Measurements from ENCODE around the gene CORIN. TPM values are rescaled to one million over a fixed set of nuclear protein-coding genes. Genes with fewer than 3 reads are reported as not detected.

The CORIN gene
- total and polyA plus RNA-seq, 2 donors (not counting 3 experiments of a cell fraction or from before 2014, with no cell fraction given): 0.07 to 0.40 TPM

GRCh38 chr4:47719576-47719975 is 118.3 kb downstream of the CORIN start:
- intact Hi-C loops (cut with micrococcal nuclease) (loop anchor here (5.0 kb wide), 1 partner anchor 98 kb away; no protein-coding TSS in a partner anchor), dilution Hi-C loops (cut with MboI; ENCODE audit: extremely low pct_ligation_motif_present, low sequenced_read_pairs) (no loop called here)
- no peaks in the 10 kb centered on the region for H3K36me3 ChIP-seq (ENCODE audit: control insufficient read depth in 2 of 2, extremely low read depth in 1 of 2, insufficient read depth in 2 of 2, low read length in 2 of 2)
- no peaks in the 10 kb centered on the region for H3K79me2 ChIP-seq (ENCODE audit: control insufficient read depth, insufficient read depth, low read length)
- H3K4me2 ChIP-seq (ENCODE audit: insufficient read depth, low read length): no peak overlapping the region
- no peak for DNase-seq (ENCODE audit: low read depth, low spot score)
- TF ChIP-seq MYC (IDR thresholded peaks at IDR 0.05; ENCODE audit: low read depth, low read length): no peak
- no peaks in the 10 kb centered on the region for H4K20me1 ChIP-seq (replicated peaks; ENCODE audit: control insufficient read depth, extremely low read depth, insufficient read depth, low read length)
- CTCF ChIA-PET: interaction anchor here (0.7 to 1.2 kb wide), 2 partner anchors 9 to 55 kb away, joined by 3 read pairs; no protein-coding TSS in a partner anchor
- FAIRE-seq: no peak
- H3K4me3 ChIP-seq (replicated peaks in 1 of 3; ENCODE audit: insufficient read depth in 1 of 3, low read depth in 1 of 3, low read length in 3 of 3): no peak overlapping the region
- H3K9me1 ChIP-seq (replicated peaks; ENCODE audit: control insufficient read depth, extremely low read depth, insufficient read depth, low read length): no peaks in the 10 kb centered on the region
- peaks cover 14% of the 10 kb centered on the region in 2 experiments for H3K27me3 ChIP-seq (ENCODE audit: control insufficient read depth in 2 of 2, insufficient read depth in 2 of 2, low read length in 2 of 2)
- POLR2A ChIA-PET: no interaction called here
- H2AFZ ChIP-seq (ENCODE audit: low read depth, low read length): no peak overlapping the region
- no TSS peak for BruUV-seq (replicated peaks)
- no peak overlapping the region for H3K9ac ChIP-seq (replicated peaks; ENCODE audit: extremely low read depth, insufficient read depth, low read length)
- H3K4me1 ChIP-seq (ENCODE audit: control insufficient read depth, extremely low read depth, insufficient read depth, low read length): no peaks in the 10 kb centered on the region
- H3K9me3 ChIP-seq (replicated peaks; ENCODE audit: control insufficient read depth, insufficient read depth, low read length): no peaks in the 10 kb centered on the region
- no peak overlapping the region for H3K27ac ChIP-seq (ENCODE audit: insufficient read depth, low read depth, low read length)

- Histone ChIP-seq H2AFZ (ENCODE audit: low read depth, low read length) (no peak overlapping the region), H3K4me3 (replicated peaks in 1 of 3; ENCODE audit: insufficient read depth in 1 of 3, low read depth in 1 of 3, low read length in 3 of 3) (no peak overlapping the region), H3K27ac (ENCODE audit: insufficient read depth, low read depth, low read length) (no peak overlapping the region), H3K36me3 (ENCODE audit: control insufficient read depth in 2 of 2, extremely low read depth in 1 of 2, insufficient read depth in 2 of 2, low read length in 2 of 2) (no peaks in the 10 kb centered on the region), H3K27me3 (ENCODE audit: control insufficient read depth in 2 of 2, insufficient read depth in 2 of 2, low read length in 2 of 2) (peaks cover 14 to 17% of the 10 kb centered on the region in 2 experiments), H3K9me1 (replicated peaks; ENCODE audit: control insufficient read depth, extremely low read depth, insufficient read depth, low read length) (no peaks in the 10 kb centered on the region), H3K9me3 (replicated peaks; ENCODE audit: control insufficient read depth, insufficient read depth, low read length) (no peaks in the 10 kb centered on the region), H3K4me1 (ENCODE audit: control insufficient read depth, extremely low read depth, insufficient read depth, low read length) (no peaks in the 10 kb centered on the region), H4K20me1 (replicated peaks; ENCODE audit: control insufficient read depth, extremely low read depth, insufficient read depth, low read length) (no peaks in the 10 kb centered on the region), H3K4me2 (ENCODE audit: insufficient read depth, low read length) (no peak overlapping the region), H3K9ac (replicated peaks; ENCODE audit: extremely low read depth, insufficient read depth, low read length) (no peak overlapping the region), H3K79me2 (ENCODE audit: control insufficient read depth, insufficient read depth, low read length) (no peaks in the 10 kb centered on the region)
- ChIA-PET POLR2A (no interaction called here), CTCF (interaction anchor here (1.2 kb wide), 1 partner anchor 54 kb away, joined by 3 read pairs; no protein-coding TSS in a partner anchor)
- dilution Hi-C loops (cut with MboI; ENCODE audit: extremely low pct_ligation_motif_present, low sequenced_read_pairs) (no loop called here), intact Hi-C loops (cut with micrococcal nuclease) (loop anchor here (5.0 kb wide), 1 partner anchor 99 kb away; no protein-coding TSS in a partner anchor)
- FAIRE-seq (no peak), DNase-seq (ENCODE audit: low read depth, low spot score) (no peak)
- no peak for TF ChIP-seq EZH2 (IDR thresholded peaks at IDR 0.05; ENCODE audit: borderline replicate concordance, low read depth, low read length, severe bottlenecking)
- no peak for TF ChIP-seq POLR2A (IDR thresholded peaks at IDR 0.05; ENCODE audit: low read depth, low read length)
- no peak for TF ChIP-seq MYC (IDR thresholded peaks at IDR 0.05; ENCODE audit: low read depth, low read length)
- TF ChIP-seq GATA2 (IDR thresholded peaks at IDR 0.05; ENCODE audit: insufficient read depth, insufficient read length, low read depth, low read length): no peak
- BruUV-seq (replicated peaks): no TSS peak
Observed at GRCh38 chr4:47718696-47719095, 119.2 kb downstream of the CORIN start.
